ENCODE results near the gene ZNF506.
"Not testable (repeated sequence)": the region's sequence is repeated elsewhere in the genome, so short reads cannot be mapped to it uniquely, and the experiment has no call there.

Gene ZNF506

DNA sequence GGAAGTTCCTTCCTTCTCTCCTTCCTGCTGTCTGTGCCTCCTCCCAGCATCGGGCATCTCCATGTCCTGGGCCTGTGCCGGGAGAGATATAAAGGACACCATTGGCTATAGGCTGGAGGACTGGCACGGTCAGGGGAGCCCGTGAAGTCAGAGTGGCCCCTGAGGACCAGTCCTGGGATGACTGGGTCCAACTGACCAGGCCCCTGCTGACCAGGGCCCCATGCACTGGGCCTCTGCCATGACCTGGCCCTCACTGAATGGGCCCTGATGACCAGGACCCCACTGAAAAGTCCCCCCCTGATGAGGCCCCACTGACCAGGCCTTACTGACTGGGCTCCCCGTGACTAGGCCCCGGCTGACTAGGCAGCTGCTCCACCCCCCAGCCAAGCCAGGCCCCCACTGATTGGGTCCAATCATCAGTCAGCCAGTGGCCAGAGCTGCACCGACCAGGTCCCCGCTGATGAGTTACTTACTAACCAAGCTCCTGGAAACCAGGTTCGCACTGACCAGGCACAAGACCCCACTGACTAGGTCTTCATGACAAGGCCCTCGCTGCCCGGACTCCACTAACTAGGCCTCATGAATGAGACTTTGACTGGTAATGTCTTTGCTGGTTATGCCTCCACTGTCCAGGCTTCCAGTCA lies 68.7 kb downstream of the ZNF506 start:
- Mint-ChIP-seq H3K4me3 (no peak overlapping the region), H3K27me3 (no peaks in the 10 kb centered on the region), H3K9me3 (no peaks in the 10 kb centered on the region), H3K36me3 (no peaks in the 10 kb centered on the region), H3K27ac (no peak overlapping the region), H3K4me1 (no peaks in the 10 kb centered on the region)
- ATAC-seq, result no peak

DNA sequence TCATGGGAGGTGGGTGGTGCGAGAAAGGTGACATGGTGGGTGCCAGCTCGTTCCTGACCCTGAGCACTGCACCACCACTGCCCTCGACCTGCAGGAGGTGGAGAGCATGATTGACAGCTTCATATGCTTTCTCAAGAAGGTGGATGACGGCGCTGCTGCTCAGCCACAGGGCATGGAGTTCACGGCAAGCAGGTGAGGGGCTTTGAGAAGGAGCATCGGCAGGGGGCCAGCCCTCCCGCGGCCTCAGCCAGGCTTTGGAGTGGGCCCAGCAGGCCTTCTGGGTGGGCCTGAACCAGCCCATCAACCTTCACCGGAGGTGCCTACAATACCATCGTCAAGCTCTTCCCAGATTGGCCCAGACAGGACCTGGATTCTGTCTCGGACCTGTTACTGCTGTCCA lies 69.7 kb downstream of the ZNF506 start:
- H3K27ac Mint-ChIP-seq, result no peak overlapping the region
- ATAC-seq, result no peak

DNA sequence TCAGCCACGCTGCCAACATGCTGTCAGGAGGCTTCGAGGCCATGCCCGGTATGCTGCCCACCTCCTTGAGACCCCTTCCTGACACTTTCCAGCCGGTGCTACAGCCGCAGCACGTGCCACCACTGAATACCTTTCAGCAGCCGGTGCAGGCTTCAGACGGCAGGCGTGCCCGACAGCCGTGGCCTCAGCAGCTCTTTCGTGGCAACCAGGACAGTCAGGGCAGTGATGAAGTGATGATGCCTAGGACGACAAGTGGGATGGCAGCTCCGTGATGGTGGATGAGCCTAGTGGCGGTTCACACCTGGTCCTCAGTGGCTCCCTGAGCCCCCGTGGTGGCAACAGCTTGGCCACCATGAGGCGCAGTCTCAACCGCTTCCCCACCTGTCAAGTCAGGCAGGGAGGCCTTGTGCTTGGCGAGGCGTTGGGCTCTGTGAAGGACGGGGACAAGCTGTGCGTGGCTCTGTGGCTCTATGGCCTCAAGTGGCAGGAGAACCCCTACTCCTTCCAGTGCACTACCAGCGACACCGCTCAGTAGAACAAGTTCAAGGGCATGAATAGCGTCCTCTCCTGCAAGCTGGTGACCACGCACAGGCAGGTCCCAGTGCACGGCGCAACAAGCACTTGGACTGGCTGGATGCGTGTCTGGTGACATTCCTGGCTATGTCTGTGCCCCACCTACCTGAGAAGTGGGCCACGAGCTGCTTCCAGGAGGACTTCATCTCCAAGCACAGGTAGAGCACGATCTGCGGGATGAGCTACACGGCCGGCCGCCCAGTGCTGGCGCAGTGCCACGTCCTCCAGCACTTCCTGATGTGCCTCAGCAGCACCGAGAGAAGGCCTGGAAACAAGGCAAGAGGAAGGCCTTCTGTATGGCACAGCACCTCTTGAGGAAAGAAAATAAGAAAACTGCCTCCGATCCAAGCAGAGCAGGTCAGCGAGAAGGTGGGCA lies 70.4 kb downstream of the ZNF506 start:
- no peaks in the 10 kb centered on the region for H3K36me3 Mint-ChIP-seq
- H3K4me3 Mint-ChIP-seq, result no peak overlapping the region
- peaks cover 13% of the 10 kb centered on the region for H3K4me1 Mint-ChIP-seq
- no peak for ATAC-seq
- no peak overlapping the region for H3K27ac Mint-ChIP-seq
- no peaks in the 10 kb centered on the region for H3K27me3 Mint-ChIP-seq
- no peaks in the 10 kb centered on the region for H3K9me3 Mint-ChIP-seq

More for the DNA sequence above, 69.7 kb downstream of the ZNF506 start:
- no peaks in the 10 kb centered on the region for H3K36me3 Mint-ChIP-seq
- H3K4me3 Mint-ChIP-seq, result no peak overlapping the region
- no peaks in the 10 kb centered on the region for H3K27me3 Mint-ChIP-seq
- peaks cover 5% of the 10 kb centered on the region for H3K4me1 Mint-ChIP-seq
- no peaks in the 10 kb centered on the region for H3K9me3 Mint-ChIP-seq

DNA sequence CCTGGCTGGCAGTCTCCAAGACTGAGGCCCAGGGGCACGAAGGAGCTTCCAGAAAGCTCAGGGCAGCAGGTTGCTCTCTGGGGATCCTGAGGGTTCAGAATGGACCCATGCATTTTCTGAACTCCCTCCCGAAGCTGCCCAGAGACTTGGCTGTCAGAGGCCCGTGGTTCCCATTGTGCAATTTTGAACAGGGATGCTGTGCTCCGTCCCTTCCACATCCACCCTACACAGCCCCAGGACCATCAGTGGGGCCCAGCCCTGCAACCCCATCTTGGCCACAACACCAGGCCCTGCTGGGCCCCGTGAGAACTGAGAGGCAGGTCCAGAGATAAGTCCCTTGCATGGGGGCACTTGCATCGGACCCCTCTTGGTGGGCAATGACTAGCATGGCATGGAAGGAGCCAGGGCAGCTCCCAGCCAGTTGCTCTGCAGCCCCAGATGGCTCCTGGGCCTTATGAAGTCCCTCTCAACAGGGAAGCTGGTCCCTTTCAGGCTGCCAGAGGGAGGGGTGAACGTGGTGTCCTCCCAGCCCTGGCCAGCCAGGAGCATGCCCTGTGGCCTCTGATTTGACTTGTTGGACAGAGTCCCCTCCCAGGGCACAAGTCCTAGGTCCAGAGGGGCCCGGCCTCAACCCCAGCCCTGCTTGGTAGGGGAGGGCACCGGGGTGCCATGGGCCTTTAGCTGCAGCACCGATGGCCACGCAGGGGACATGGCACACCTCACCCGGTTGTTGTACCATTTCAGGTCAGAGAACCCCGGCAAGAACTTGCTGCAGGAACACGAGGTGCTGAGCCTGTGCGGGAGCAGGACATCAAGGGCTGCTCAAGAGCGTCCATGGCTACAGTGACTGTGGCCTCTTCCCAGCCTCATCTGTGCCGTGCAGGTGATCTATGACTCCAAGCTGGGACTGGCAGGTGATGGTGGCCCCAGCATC lies 71.4 kb downstream of the ZNF506 start:
- H3K36me3 Mint-ChIP-seq, result no peaks in the 10 kb centered on the region
- no peaks in the 10 kb centered on the region for H3K9me3 Mint-ChIP-seq
- H3K4me3 Mint-ChIP-seq, result no peak overlapping the region
- peaks cover 14% of the 10 kb centered on the region for H3K4me1 Mint-ChIP-seq
- no peaks in the 10 kb centered on the region for H3K27me3 Mint-ChIP-seq
- ATAC-seq, result no peak
- H3K27ac Mint-ChIP-seq, result no peak overlapping the region

DNA sequence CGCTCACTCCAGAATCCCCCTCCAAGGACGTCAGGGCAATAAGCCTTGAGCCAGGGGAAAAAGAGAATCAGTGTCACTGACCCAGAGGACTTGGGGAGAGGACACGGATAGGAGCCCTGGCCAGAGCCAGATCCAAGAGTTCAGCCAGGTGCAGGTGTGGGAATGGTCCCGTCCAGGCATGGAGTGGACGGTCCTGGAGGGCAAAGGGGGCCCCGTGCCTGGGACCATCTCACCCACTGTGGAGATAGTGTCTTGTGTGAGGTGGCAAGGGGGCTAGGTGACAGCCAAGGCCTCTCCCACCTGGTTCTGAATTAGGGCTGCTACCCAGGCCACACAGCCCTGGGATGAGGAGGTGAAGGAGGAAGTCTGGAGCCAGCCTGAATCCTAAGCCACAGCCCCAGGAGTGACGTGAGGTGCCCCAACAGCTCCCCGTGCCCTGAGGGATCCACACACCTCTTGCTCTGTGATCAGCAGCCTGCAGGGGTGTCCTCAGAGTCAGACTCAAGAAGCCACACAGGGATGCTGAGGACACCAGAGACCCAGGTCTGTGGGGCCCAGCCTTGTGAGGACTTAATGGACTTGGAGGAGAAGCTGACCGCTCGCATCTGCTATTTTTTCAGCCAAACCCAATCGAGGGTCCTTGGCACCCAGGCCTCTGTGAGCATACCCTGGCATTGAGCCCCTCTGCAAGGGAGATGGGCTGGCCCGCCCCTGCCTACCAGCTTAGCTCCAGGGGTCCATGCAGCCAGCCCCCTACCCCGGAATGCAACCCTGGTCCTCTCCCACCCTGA lies 72.2 kb downstream of the ZNF506 start:
- Mint-ChIP-seq H3K4me3 (no peak overlapping the region), H3K36me3 (no peaks in the 10 kb centered on the region), H3K9me3 (no peaks in the 10 kb centered on the region), H3K4me1 (peaks cover 14% of the 10 kb centered on the region), H3K27me3 (no peaks in the 10 kb centered on the region), H3K27ac (no peak overlapping the region)
- ATAC-seq, result no peak

DNA sequence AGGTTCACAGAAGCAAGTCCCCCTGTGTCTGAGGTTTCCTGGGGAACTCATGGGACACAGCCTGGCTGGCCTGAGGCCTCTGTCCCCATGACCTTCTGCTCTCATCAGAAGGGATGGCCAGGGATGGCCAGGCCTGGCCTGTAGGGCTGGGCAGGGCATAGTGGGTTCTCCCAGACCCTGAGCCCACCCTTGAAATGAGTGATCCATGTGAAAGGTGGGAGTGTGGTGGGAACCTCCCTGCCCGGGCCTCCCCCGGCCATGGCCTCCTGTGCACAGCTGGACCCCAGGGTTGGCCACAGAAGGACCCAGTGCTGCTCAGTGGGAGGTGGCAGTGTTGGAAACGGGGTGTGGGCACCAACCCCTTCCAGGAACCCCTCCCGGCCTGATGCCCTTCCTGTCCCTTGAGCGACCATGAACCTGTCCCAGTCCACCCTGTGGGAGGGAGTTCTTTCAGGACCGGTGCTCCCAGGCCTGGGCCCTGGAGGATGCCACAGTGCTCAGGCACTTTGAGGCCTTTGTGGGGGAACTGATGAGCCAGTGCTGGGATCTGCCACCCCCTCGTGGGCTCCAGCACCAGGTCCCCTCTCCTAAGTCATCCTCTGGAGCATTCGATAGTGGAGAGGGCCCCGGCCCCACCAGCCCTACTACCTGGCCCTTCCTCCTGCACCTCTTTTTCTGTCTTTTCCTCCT lies 73.2 kb downstream of the ZNF506 start:
- Mint-ChIP-seq H3K27ac (no peak overlapping the region), H3K27me3 (no peaks in the 10 kb centered on the region), H3K4me3 (no peak overlapping the region), H3K4me1 (peaks cover 14% of the 10 kb centered on the region), H3K36me3 (no peaks in the 10 kb centered on the region), H3K9me3 (no peaks in the 10 kb centered on the region)
- ATAC-seq, result no peak

DNA sequence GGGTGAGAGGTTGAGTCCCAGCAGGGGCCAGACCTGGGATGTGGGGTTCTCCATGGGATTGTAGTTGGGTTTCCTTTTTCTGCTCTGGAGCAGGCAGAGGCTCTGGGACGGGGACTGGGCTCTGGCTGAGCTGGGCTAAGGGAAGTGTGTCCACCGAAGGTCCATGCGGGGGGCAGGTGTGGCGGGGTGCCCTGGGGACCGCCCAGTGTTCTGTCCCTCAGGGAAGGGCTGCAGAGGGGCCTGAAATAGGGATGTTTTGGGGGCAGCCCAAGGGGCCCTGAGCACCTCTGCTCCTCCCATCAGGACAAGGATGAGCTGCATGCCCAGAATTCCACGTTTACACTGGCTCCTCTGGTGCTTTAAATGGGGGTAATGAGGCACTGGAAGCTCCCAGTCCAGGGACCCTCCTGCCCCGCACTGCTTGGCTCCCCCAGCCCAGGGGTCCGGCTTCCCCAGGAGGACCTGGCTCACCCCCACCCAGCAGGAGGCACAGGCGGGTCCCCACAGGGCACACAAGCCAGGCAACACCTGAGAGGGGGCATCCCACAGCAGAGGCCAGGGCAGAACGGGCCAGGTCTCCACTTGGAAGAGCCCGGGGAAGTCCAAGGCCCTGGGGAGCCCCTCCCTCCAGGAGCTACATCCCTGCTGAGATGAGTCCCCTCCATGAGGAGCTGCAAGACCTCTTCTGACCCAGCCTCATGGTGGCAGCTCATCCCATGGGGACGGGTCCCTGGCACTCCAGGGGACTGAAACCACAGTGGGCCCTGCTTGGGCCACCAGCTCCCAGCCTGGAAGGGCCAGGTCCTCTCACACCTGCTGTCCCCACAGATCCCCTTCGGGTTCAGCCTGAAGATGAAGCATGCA lies 74.0 kb downstream of the ZNF506 start:
- Mint-ChIP-seq H3K27me3 (no peaks in the 10 kb centered on the region), H3K4me1 (peaks cover 14% of the 10 kb centered on the region), H3K27ac (no peak overlapping the region), H3K9me3 (no peaks in the 10 kb centered on the region), H3K36me3 (no peaks in the 10 kb centered on the region), H3K4me3 (no peak overlapping the region)
- peak; percentile 4 for ATAC-seq

DNA sequence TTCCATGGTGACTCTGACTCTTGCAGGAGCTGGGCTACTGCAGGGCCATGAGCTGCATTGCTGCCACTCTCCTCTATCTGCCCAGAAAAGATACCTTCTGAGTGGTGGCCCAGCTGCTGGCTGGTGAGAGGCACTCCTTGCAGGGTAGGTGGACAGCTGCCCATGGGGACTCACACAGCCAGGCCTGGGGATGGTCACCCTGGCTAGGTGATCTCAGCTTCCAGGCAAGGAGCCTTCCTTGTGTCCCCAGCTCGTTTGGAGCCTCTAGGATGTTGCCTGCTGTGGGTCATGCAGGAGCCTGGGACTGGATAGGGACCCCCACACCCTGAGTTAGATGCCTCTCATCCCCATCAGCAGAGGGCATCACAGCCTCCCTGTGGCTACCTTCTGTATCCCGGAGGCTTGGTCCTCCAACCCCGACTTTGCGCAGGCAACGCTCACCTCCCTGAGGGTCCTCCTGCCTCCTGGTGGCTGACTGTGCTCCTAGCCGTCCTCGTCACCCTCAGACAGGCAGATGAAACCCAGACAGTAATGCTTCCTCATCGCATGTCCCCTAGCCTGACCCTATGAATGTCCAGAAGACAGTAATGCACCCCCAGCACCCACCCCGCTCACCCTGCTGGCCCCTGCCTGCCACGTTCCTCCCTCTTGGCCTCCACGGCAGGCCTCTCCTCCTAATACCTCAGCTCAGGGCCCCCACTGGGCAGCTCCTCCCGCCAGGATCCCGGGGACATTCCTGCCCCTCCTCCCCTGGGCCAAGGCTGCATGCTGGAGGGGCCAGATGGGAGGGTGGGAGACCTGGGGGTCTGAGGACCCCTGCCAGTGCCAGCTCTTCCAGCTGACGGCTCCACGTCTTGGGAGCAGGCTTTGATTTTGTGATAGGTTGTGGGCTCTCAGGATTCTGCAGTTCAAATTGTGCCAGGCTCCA lies 75.0 kb downstream of the ZNF506 start:
- H3K27me3 Mint-ChIP-seq, result no peaks in the 10 kb centered on the region
- H3K36me3 Mint-ChIP-seq, result no peaks in the 10 kb centered on the region
- H3K9me3 Mint-ChIP-seq, result no peaks in the 10 kb centered on the region
- no peak for ATAC-seq
- H3K4me3 Mint-ChIP-seq, result no peak overlapping the region
- no peak overlapping the region for H3K27ac Mint-ChIP-seq
- H3K4me1 Mint-ChIP-seq, result peaks cover 14% of the 10 kb centered on the region

DNA sequence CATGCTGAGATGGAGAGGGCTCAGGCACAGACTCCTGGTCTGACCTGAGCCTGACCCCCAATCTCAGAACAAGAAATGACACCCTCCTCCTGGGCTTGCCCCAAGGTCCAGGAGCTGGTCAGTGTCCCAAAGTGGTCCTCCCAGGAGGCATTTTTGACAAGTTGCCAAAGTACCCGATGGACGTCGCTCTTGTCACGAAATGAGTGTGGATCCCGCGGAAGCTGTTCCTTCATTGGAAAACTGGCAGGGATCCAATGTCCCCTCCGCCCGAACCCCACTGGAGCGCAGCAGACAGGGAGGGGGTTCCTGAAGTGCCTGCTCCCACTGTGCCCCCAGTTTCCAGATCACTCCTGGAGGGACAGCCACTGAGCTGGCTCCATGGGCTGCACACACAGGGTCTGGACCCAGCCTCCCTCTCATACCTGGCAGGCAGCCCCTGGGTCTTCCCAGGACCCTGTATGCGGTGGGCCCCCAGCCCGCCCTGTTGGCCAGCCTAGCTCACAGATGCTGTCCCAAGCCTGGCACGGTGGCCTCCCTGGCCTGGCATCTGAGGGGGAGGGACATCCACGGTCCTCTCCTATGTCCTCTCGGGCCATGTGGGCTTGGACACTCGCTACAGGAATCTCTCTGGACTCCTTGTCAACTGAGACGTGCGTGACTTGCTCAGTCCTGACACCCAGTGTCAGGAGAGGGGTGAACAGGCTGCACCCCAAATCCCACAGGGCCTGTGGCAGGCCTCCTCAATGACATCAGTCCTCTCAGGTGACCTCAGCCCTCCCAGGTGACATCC lies 75.9 kb downstream of the ZNF506 start:
- Mint-ChIP-seq H3K9me3 (no peaks in the 10 kb centered on the region), H3K27me3 (no peaks in the 10 kb centered on the region), H3K4me1 (peaks cover 14% of the 10 kb centered on the region), H3K27ac (no peak overlapping the region), H3K36me3 (no peaks in the 10 kb centered on the region), H3K4me3 (no peak overlapping the region)
- peak; percentile 54 for ATAC-seq

DNA sequence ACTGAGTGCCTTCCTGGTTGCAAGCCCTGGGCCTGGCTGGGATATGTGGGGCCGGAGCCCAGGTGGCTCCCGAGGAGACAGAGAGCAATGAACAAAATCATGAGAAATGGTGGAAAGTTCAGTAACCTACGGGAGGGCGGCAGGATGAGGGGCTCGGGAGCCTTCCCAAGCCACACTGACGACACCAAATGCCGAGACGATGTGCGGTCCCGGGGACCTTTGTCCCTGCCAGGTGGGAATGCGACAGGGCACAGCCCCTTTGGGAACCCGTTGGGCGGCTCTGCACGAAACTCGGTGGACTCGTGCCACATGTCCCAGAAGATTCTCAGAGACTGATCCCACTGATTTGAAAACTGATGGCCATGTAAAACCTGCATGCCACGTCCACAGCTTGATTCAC lies 76.9 kb downstream of the ZNF506 start:
- Mint-ChIP-seq H3K9me3 (no peaks in the 10 kb centered on the region), H3K4me3 (no peak overlapping the region), H3K4me1 (peaks cover 14% of the 10 kb centered on the region), H3K27ac (no peak overlapping the region), H3K36me3 (no peaks in the 10 kb centered on the region), H3K27me3 (no peaks in the 10 kb centered on the region)
- ATAC-seq, result no peak

DNA sequence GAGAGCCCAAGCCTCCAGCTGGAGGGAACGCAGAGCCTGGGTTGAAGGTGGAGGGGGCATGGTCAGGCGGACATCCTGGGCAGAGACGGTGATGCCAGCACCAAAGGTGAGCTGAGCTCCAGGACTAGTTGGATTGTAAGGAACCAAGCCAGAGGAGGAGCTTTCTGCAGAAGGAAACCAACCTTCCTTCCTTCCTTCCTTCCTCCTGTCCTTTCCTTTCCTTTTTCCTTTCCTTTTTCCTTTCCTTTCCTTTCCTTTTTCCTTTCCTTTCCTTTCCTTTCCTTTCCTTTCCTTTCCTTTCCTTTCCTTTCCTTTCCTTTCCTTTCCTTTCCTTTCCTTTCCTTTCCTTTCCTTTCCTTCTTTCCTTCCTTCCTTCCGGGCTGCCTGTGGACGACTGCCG lies 77.6 kb downstream of the ZNF506 start:
- H3K27me3 Mint-ChIP-seq, H3K4me3 Mint-ChIP-seq, H3K9me3 Mint-ChIP-seq, H3K36me3 Mint-ChIP-seq, H3K27ac Mint-ChIP-seq, ATAC-seq: not testable (repeated sequence)
- peaks cover 14% of the 10 kb centered on the region for H3K4me1 Mint-ChIP-seq

DNA sequence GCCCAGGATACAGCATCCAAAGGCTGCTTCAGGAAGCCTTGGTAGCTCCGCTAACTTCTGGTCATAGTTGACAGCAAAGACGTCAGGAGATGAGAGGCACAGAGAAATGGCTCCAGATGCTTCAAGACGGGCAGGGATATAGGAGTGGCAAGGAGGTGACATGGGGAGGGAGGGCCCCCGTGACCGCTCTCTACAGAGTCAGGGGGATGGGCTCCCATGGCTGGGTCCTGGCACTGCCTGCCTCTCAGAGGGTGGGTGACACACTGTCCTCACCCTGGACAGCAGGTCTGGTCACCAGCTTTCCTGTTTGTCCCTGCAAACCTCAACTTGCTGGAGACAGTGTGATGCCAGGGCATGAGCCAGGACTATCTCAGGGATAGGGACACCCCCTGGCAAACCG lies 78.4 kb downstream of the ZNF506 start:
- Mint-ChIP-seq H3K4me1 (peaks cover 14% of the 10 kb centered on the region), H3K9me3 (no peaks in the 10 kb centered on the region), H3K27ac (no peak overlapping the region), H3K27me3 (no peaks in the 10 kb centered on the region), H3K4me3 (no peak overlapping the region), H3K36me3 (no peaks in the 10 kb centered on the region)
- ATAC-seq, result no peak

Measured in stimulated activated memory B cell treated with anti-CD40 and anti-IgM and Interleukin-4, amounts not matched to agents 10 μg/mL and 1 μg/mL and 100 μg/mL, for 72 hours (primary cell).